DMS153 treated with DMSO at 0.1 percent for 48 hours (cell line): ENCODE measurements around the gene SHANK1.
"Not testable (repeated sequence)": the region's sequence is repeated elsewhere in the genome, so short reads cannot be mapped to it uniquely, and the experiment has no call there.

Experiments
- DNase-seq: peaks from one replicate; lab custom pipeline; 2025; ENCODE audit not compliant: unreplicated experiment; lab: John Stamatoyannopoulos, UW

SHANK1 gene

DNA sequence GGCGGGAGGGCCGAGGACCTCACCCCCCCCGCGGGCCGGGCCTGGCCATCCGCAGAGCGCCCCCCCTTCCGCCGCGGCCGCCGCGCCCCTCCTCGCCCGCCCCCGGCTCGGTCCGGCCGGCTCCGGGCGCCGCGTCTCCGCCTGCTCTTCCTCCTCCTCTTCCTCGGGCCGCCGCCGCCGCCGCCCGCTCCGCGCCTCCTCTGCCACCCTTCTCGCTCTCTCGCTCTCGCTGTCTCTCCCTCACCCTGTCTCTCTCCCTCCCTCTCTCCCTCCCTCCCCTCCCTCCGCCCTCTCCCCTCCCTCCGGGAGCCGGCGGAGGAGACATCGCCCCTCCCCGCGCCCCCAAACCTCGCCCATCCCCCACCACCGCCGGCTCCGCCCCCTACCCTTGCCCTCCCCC lies at the start of gene SHANK1:
Gene SHANK1 (minus strand): TSS at position 237 of the 400 bp plus-strand sequence. CDS start 2,883 bp downstream, outside the sequence.
- DNase-seq = no peak

DNA sequence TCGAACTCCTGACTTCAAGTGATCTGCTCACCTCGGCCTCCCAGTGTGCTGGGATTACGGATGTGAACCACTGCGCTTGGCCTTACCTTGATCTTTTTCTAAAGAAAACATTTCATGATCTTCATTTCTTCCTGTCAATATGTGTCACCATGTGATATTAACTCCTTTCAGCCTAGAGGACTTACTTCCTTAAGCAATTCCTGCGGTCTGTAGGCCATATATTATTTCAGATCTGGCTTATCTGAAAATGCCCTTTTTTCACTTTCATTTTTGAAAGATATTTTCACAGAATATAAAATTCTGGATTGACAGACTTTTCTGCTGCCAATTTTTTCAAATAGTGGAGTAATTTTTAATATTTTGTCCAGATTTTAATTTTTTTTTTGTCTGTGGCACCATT lies 48.7 kb upstream of the SHANK1 start:
- no peak for DNase-seq

DNA sequence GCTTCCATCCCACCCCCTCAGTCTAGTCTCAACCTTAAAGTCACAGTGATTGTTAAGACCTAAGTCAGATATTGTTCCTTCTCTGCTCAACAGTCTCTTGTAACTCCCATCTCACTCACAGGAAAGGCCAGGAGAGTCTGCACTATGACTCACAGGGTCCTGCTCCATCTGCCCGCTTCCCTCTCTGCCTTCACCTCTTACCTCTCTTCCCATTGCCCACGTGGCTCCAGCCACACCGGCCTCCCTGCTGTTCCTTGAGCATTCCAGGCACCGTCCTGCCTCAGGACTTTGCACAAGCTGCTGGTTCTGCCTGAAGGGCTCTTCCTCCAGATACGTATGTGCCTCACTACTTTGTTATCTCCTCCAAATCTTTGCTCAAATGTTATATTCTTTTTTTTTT lies 47.7 kb upstream of the SHANK1 start:
- not testable (repeated sequence) for DNase-seq

DNA sequence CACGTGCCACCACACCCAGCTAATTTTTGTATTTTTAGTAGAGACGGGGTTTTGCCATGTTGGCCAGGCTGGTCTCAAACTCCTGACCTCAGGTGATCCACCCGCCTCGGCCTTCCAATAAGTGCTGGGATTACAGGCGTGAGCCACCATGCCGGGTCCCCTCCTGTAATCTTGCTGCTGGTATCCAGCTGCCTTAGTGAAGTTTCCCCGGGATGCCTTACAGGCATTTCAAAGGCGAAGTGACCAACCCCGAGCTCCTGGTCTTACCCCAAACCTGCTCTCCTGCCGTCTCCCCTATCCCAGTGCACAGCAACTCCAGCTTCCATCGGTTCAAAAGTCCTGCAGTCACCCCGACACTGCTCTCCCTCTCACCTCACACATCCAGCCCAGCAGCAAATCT lies 47.1 kb upstream of the SHANK1 start:
- DNase-seq = not testable (repeated sequence)

DNA sequence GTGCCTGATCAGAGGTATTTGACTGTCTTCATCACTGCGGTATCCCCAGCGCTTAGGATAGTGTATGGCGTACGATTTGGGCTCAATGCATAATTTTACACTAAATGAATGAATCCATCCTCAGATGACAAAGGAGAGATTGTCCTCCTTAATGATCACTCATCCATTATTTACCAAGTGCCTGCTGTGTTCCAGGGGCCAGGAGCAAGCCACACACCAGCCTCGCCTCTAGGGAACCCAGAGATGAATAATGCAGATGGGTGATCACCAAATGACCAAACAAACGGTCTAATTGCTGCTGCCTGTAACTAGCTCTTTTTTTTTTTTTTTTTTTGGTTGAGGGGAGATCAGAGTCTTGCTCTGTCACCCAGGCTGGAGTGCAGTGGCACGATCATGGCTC lies 44.8 kb upstream of the SHANK1 start:
- DNase-seq = no peak

DNA sequence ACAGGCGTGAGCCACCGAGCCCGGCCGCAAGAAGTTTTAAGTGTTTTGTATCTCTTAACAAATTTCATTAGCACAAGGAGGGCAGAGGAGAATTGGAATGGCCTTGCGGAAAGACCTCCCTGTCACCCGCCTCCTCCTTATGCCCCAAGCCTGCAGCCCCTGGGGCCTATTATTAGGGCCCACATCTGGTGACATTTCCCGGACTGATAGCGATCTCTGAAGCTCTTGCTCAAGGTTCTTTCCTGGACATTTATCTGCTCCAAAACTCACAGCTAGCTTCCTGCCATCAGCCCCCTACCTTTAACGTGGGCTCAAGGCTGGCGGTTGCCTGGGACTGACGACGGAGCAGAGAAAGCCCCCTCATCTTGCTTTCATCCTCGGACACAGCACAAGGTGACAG lies 43.9 kb upstream of the SHANK1 start:
- DNase-seq = not testable (repeated sequence)

DNA sequence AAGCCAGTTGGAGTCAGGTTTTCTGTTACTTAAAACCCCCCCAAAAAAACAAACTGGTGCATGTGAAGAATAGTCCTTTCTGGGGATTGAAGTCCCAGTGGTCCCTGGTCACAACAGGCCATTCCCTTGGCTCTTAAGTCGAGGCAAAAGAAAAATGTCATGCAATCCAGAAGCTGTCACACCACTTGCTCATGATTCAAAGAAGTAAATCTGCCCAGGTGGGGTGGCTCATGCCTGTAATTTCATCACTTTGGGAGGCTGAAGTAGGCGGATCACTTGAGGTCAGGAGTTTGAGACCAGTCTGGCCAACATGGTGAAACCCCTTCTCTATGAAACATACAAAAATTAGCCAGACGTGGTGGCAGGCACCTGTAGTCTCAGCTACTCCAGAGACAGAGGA lies 41.9 kb upstream of the SHANK1 start:
- not testable (repeated sequence) for DNase-seq

DNA sequence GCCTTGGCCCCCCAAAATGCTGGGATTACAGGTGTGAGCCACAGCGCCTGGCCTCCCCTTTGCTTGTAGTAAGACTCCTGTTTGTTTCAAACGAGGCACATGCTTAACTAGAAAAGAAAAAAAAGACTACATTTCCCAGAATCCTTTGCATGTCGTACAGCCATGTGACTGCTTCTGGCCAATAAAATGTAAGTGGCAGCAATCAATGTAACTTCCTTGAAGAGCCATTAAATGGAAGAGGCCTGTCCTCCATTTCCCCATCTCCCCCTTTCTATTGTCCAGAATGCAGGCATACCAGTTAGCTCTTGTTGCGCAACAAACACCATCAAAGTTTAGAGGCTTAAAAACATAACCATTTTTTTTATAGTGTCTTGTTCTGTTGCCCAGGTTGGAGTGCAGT lies 40.3 kb upstream of the SHANK1 start:
- DNase-seq = no peak

DNA sequence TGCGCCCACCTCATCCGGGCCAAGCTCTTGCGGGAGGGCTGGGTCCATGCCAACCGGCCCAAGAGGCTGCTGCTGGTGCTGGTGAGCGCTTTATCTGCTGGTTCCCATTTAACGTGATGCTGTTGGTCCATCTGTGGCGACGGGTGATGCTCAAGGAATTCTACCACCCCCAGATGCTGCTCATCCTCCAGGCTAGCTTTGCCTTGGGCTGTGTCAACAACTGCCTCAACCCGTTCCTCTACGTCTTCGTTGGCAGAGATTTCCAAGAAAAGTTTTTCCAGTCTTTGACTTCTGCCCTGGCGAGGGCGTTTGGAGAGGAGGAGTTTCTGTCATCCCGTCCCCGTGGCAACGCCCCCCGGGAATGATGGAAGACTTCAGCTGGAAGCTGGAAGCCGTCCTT lies 39.5 kb upstream of the SHANK1 start:
- DNase-seq = not testable (repeated sequence)

DNA sequence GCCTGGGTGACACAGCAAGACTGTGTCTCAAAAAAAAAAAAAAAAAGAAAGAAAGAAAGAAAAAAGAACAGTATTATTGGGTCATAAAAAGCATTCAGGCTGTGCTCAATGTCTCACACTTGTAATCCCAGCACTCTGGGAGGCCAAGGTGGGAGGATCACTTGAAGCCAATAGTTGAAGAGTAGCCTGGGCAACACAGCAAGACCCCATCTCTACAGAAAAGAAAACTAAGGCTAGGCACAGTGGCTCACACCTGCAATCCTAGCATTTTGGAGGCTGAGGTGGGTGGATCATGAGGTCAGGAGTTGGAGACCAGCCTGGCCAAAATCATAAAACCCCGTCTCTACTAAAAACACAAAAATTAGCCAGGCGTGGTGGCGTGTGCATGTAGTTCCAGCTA lies 38.0 kb upstream of the SHANK1 start:
- not testable (repeated sequence) for DNase-seq

DNA sequence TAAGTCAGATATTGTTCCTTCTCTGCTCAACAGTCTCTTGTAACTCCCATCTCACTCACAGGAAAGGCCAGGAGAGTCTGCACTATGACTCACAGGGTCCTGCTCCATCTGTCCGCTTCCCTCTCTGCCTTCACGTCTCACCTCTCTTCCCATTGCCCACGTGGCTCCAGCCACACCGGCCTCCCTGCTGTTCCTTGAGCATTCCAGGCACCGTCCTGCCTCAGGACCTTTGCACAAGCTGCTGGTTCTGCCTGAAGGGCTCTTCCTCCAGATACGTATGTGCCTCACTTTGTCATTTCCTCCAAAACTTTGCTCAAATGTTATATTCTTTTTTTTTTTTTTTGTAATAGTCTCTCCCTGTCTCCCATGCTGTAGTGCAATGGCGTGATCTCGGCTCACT lies 36.6 kb upstream of the SHANK1 start:
- DNase-seq = not testable (repeated sequence)

DNA sequence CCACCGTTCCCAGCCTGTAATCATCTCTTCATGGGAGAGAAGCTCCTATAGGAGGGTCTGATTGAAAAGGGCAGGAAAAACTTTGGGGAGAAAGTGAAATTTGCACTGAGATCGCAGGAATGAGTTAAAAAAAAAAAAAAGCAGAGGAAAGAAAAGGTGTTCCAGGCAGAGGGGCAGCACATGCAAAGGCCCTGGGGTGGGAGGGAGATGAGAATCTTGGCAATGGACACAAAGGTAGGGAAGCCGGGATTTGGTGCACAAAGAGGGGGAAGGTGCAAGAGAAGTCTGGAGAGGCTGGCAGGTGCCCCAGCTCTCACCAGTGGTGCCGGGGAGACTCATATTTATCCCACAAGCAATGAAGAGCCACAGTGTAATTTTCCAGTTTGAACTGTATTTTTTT lies 34.3 kb upstream of the SHANK1 start:
- no peak for DNase-seq

DNA sequence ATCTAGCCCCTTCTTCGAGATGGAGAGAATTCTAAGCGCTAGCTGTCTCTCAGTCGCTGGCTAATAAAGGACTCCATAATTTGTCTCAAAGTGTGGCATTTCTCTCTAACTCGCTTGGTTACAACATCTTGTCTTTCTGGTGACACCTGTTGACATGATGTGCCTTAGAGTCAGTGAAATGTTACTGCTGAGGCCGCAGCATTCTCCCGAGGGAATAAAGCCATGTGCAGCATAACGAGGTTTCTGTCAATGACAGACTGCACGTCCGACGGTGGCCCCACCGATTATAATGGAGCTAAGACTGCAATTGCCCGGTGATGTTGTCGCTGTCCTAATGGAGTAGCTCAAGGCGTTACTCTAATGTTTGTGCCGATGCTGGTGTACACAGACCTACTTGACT lies 30.4 kb upstream of the SHANK1 start:
- no peak for DNase-seq

DNA sequence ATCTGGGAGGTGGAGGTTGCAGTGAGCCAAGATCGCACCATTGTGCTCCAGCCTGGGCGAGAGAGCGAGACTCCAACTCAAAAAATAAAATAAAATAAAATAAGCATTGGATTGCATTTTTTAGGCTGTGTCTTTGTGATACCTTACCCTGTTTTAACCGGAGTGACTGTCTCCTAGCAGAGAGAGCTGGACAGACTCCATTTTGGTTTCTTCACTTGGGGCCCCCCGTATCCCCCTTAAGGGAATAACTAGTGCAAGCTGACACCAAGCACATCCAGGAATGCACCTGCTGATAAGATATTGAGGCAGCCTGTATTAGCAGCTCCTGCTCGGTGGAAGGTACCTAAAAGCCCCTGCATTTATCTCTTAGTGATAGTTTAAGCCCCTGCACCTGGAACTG lies 29.9 kb upstream of the SHANK1 start:
- DNase-seq = no peak

DNA sequence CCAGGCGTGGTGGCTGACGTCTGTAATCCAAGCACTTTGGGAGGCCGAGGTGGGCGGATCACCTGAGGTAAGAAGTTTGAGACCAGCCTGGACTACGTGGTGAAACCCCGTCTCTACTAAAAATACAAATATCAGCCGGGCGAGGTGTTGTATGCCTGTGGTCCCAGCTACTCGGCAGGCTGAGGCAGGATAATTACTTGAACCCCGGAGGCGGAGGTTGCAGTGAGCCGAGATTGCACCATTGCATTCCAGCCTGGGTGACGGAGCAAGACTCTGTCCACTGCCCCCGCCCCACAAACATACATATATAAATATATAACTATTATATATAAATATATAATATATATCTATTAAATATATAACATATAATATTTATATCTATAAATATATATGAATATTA lies 27.5 kb upstream of the SHANK1 start:
- not testable (repeated sequence) for DNase-seq

DNA sequence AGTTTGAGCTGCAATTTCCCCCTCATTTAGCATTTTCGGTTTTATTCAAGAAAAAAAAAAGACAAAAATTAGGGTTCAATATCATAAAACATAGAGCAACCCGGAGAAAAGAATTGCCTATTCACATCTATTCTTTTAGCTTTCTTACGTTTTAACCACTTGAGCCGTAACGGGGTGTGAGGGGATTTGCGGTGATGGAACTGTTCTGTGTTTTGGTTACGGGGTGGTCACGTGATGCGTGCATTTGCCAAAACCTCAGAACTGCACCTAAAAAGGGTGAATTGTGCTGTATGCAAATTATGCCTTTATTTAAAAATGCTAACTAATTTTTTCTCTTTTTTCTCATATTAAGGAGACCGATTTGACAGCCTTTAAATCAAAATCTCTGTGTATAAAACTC lies 25.6 kb upstream of the SHANK1 start:
- no peak for DNase-seq

DNA sequence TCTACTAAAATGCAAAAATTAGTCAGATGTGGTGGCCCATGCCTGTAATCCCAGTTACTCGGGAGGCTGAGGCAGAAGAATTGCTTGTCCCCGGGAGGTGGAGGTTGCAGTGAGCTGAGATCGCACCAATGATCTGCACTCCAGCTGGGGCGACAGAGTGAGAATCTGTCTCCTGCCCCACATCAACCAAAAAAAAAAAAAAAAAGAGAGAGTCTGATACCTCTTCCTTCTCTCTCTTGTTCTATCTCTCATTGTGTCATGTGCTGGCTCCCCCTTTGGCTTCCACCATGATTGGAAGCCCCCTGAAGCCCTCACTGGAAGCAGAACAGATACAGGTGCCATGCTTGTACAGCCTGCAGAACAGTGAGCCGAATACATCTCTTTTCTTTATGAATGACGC lies 23.9 kb upstream of the SHANK1 start:
- no peak for DNase-seq

DNA sequence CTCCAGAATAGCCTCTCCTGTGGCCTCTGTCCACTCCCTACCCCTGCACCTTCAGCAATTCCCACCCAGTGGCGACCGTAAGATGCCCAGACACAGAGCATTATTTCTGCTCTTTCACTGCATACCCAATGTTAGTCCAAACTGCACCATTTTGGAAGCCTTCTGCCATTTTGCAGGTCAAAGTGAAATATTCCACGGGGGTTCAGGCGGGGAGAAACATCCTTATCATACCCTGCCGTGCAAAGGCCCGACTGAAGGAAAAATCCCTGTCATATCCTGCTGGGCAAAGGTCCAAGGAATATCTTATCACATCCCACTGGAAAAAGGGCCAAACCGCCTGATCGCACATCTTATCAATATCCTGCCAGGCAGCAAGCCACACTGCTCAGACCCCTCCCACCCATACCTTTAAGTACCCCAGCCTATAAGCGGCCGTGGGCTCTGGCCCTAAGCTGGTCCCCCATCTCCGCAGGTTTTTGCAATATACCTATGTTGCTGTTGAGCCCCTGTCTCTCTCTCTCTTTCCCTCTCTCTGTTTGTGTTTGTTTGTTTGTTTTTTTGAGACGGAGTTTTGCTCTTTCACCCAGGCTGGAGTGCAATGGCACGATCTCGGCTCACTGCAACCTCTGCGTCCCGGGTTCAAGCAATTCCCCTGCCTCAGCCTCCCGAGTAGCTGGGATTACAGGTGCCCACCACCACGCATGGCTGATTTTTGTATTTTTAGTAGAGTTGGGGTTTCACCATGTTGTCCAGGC lies 21.8 kb upstream of the SHANK1 start:
- DNase-seq = no peak

DNA sequence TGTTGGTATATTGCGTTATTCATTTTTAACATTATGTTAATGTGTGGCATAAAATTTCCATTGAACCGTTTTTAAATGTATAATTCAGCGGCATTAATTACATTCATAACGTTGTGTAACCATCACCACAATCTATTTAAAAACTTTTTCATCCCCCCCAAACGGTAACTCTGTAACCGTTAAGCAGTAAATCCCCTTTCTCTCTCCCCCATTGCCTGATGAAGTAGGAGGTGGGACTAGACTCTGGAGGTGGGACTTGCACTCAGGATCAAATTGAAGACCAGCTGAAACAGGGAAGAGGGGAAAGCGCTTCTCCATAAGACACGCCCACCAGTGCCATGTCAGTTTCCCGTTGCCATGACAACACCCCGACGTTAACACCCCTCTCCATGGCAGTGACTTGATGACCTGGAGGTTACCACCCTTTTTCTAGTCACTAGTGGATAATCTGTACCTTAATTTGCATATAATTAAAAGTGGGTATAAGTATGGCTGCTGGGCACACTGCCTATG lies 20.4 kb upstream of the SHANK1 start:
- DNase-seq = no peak

DNA sequence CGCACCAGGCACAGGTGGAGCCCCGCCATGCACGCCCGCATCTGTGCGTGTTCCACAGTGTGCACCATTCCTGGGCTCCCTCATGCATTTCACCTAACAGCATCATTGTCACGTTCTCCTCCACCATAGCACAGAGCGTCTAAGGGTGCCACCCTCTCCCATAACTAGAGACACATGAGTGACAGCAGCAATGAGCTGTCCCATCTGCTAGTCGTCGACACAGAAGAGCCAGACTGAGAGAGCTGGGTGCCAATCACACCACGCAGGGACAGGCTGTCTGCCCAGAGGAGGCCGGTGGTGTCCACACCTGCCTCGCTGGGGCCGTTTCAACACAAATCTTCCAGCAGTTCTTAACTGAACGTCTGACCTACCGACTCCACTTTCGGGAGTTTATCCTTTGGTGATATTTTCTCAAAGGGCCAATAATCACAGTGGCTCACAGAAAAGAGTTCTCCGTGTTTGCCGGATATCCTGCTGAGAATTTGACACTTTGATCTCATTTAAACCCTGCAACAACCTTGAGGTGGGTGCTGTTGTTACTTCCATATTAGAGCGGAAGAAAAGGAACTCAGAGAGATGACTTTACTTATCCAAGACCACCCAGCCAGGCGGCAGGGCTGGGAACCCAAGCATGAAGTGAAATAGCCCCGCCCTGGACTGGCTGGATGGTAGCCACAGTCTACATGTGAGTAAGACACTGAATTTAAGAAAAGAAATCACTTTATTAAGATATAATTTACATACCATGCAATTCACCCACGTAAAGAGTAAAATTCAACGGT lies 19.7 kb upstream of the SHANK1 start:
- no peak for DNase-seq

DNA sequence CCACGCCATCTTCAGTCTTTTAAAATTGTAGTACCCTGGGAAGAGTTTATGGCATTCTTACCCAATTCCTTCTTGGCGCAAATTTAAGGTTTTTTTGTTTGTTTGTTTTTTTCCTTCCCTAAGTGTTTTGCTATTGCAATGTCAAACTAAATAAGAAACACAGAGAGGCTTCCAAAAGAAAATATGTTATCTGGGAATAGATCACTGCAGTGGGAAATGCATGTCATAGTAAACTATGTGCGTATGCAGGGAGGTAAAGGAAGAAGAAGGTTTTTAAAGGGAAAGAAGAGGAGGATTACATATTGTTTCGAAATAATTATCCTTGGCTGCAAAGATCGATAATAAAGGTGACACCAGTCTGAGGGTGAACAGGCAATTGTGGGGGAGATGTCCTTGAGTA lies 16.7 kb upstream of the SHANK1 start:
- DNase-seq = no peak

DNA sequence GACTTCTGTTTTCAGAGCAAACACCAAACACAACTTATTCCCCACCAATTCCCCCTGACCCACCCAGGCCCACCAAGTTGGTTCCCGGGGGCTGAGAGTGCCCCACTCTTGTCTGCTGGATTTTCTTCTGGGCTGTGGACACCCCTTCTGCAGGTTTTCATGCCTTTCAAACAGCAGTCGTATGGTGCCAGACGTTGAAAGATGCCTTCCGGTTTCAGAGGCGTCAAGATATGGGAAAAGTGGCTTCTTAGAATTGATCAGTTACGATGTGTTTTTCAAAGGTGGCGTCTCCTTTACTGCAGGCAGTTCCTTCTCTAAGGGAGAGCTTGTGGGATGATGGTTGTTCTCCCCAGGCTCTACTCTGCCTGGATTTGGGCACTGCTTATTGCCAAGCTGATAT lies 16.3 kb upstream of the SHANK1 start:
- DNase-seq = no peak
